Activated naive CD4-positive, alpha-beta T cell treated with anti-CD3 and anti-CD28 coated beads, Interleukin-2, amount 50 U/mL, for 16 hours (primary cell): ENCODE data around the gene SHANK1.

ENCODE experiments used
- DNase-seq: peaks from one replicate; pipeline ENCODE4 v3.0.0-alpha.2; 2020

SHANK1 gene

DNA sequence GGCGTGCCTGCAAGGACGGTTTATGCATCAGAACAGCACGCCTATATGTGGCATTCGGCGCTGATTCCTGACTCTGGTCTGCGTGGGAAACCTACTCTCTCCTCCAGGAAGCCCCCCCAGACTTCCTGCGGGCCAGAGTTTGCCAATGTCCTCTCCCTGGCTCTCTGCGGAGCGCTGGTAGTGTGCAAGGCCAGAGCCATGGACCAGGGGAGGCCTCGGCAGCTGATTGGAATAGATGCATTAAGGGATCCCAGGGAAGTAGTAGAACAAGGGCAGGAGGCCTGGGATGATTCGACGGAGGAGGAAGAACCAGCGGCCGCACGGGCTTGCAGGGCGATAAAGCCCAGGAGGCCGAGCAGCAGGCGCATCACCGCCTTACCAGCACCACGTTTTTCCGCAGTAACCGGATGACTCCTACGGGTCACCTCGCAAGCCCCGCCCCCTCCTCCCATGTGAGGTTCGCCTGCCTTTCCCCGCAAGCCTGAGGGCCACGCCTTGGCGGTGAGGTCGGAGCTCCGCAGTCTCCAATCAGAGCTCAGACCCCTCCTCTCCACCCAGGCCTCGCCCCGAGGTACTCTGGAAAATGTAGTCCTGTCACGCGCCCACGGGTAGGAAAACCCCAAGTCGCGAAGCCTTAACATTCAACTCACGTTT lies 8.6 kb upstream of the SHANK1 start:
- peak; percentile 83 for DNase-seq

DNA sequence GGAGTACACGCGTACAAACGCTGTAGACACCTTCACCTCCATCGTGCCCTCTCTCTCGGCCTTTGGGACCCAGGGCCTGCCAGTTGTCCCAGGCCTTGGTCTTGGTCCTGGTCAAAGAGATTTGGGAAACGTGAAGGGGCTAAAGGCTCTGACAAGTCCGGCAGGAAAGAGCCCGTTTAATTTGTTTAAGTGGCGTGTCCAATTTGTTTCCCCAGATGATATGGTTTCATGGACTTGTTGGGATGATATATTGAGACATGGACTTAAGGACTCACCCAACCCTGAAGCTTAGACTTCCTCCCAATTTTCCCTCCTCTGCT lies 6.3 kb upstream of the SHANK1 start:
- no peak for DNase-seq

GRCh38 chr19:50725218-50725910 lies 5.8 kb upstream of the SHANK1 start:
- DNase-seq = no peak

DNA sequence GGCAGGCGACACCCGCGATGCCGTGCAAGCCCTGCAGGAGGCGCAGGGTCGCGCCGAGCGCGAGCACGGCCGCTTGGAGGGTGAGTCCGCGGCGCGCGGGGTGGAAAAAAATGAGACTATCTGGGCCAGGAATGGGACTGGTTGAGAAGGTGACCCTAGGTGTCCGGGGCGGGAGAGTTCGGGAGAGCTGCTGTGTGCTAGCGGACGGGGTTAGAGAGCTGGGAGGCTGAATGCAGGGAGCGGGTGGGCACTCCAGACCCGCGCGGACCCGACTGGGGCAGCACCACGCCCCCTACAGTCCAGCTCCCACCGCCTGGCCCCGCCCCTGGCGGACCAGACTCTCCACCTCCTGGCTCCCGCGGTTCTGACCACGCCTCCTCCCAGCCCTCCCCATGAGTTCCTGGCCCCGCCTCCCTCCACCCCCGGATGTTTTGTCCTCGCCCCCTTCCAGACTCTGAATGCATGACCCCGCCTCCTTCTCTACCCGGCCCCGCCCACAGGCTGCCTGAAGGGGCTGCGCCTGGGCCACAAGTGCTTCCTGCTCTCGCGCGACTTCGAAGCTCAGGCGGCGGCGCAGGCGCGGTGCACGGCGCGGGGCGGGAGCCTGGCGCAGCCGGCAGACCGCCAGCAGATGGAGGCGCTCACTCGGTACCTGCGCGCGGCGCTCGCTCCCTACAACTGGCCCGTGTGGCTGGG lies 5.1 kb upstream of the SHANK1 start:
- peak; percentile 93 for DNase-seq

DNA sequence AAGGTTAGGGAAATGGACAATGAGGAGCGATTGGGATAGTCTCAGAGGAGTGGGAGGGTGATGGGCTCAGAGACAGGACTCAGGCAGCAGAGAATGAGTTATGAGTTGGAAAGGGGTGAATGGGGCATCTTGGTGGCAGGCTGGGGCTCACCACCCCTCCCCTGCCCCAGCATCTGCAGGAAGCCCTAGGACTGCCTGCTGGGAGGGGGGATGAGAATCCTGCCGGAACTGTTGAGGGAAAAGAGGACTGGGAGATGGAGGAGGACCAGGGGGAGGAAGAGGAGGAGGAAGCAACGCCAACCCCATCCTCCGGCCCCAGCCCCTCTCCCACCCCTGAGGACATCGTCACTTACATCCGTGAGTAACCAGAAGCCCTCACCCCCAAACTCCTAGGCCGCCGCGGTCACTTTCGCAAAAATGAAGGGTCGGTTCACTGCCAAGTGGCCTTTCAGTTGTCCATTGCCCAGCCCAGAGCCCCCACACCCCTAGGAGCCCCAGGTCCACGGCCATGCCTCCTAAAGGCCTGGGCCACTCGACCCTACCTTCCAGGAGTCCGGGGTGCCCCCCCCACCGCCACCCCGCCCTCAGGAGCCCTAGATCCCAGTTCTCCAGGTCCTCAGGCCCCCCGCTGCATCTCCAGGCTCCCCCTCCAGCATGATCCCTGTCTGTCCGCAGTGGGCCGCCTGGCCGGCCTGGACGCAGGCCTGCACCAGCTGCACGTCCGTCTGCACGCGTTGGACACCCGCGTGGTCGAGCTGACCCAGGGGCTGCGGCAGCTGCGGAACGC lies 4.3 kb upstream of the SHANK1 start:
- DNase-seq = no peak

- DNase-seq = no peak
Observed at GRCh38 chr19:50723069-50723468, 3.5 kb upstream of the SHANK1 start, which contains the start of gene CLEC11A. Gene CLEC11A, plus strand, starts transcription at chr19:50723364. Its CDS starts 162 bp downstream, at chr19:50723526.

- DNase-seq = no peak
Observed at GRCh38 chr19:50722201-50723013, 2.8 kb upstream of the SHANK1 start.

- DNase-seq = no peak
Observed at GRCh38 chr19:50721441-50722137, 2.0 kb upstream of the SHANK1 start.

GRCh38 chr19:50720921-50721381 lies 1.3 kb upstream of the SHANK1 start:
- DNase-seq = no peak

DNA sequence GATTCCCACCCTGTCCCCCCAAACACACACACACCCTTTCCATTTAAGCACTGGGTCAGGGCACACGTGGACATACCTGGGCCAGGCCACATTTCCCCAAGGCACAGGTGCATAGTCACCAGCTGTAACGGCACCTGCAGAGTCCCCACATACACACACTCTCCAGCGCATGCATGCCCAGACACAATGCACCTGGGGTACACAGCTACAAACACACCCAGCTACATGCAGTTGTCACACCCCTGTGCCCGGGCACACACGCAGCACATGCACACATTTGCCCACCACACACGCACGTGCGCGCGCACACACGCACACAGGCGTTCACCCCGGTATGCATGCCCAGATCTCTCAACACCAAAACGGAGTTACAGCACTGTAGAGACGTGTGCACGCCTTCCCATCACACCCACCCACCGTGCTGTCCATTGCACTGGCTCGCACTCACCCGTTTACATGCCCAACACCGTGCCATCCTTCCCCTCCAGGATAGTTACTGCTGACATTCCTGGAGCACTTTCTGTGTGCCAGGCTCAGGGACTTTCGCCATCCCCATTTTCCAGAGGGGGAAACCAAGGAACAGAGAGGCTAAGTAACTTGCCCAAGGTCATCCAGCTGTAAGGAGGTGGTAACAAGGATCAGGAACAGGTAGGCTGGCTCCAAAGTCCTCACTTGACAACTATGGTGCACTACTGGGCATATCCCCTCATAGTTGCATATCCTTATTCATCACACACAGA lies 749 bp upstream of the SHANK1 start:
- no peak for DNase-seq

DNA sequence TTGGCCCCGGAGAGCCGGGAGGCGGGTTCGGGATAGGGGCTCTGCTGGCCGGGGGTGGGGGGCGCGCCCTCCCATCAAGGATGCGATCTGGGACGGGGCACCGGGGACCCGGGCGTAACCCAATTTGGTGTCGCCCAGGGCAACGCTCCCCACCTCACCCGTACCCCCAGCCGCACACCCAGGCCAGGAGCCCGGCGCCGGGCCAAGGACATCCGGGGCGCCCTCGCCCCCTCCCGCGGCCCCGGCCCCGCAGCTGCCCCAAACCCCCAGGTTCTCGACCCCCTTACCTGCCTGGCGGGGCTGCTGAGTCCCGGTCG lies 525 bp downstream of the SHANK1 start:
- DNase-seq = no peak

- DNase-seq = peak; percentile 29
Observed at GRCh38 chr19:50718255-50719118, 1.1 kb downstream of the SHANK1 start.

- DNase-seq = no peak
Observed at GRCh38 chr19:50717891-50718254, 1.7 kb downstream of the SHANK1 start.

DNA sequence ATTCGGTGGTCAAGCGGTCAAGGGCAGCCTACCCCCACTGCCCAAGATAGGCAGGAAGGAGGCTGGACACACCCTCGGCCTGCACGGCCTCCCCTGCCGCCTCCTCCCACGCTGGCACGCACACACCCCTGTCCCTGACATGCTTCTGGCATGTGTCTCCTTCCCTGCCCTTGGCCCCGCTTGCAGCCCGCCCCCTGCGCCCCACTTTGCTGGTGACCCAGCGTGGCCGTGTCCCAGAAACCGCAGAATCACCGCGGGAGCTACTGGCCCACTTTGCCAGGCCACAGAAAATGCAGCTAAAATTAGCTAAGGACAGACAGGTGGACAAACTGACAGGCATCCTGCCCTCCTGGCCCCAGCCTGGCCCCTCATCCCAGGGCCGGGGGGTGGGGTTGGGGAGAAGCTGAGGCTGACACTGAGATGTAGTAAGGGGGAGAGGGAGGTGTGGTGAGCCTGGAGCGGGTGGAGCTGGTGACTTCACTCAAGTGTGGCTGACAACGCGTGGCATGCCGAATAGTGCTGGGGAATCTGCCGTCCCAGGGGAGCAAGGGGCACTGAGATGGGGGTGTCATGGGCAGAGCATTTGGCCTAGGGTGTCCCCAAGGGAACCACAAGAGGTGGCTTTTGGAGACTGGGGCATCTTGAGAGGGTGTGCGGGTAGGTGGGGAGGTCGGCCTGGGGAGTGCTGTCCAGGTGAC lies 2.4 kb downstream of the SHANK1 start:
- DNase-seq = no peak

GRCh38 chr19:50716178-50717025 lies 3.2 kb downstream of the SHANK1 start:
- no peak for DNase-seq

- no peak for DNase-seq
Observed at GRCh38 chr19:50713556-50714236, 5.9 kb downstream of the SHANK1 start.

GRCh38 chr19:50712833-50713232 lies 6.8 kb downstream of the SHANK1 start:
- no peak for DNase-seq

DNA sequence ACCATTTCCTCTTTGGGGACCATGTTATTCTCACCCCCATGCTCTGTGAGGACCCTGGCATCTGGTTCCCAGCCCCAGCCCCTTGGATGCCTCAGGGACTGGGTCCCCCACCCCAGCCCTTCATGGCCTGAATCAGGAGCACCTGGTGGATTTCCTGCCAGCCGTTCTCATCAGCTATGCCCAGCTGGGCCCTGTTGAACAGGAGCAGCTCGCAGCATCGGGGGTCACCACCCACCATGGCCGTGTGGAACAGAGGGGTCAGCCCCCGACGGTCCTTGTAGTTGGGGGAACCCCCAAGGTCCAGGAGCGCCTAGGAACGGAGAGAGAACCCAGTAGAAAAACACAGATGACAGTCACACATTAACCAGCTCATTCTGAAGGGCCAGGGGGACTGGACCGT lies 7.8 kb downstream of the SHANK1 start:
- DNase-seq = no peak
